Common myeloid progenitor, CD34-positive (primary cell): ENCODE data around the gene GPR160.

Source experiments
- CTCF ChIA-PET: fragments of 350-600 bp; sonication (Branson Sonifier 250); formaldehyde crosslinking; loops from one replicate; lab custom pipeline; 2021; ENCODE audit warnings: antibody characterized with exemption; lab: Charles Lee
- POLR2A ChIA-PET: fragments of 350-600 bp; sonication (Branson Sonifier 250); formaldehyde crosslinking; loops from one replicate; lab custom pipeline; 2021; ENCODE audit warnings: antibody characterized with exemption; lab: Charles Lee
- DNase-seq, 3 donors: peaks; one replicate each; pipeline versions ENCODE4 v3.0.0 to v3.0.0-alpha.2; 2013
- H3K27ac ChIP-seq, 2 experiments: 1 replicate in 1 of 2; 2 replicates in 1 of 2; pipeline ENCODE4 v1.7.0; 2013; ENCODE audit warnings: inconsistent platforms in 2 of 2, low read length in 2 of 2, mild to moderate bottlenecking in 2 of 2, low read depth in 1 of 2, moderate library complexity in 1 of 2; ENCODE audit not compliant: severe bottlenecking in 2 of 2, insufficient read depth in 1 of 2, poor library complexity in 1 of 2
- H3K27me3 ChIP-seq, 5 experiments: replicated peaks in 2 of 5; 1 replicate in 3 of 5; 2 replicates in 2 of 5; pipeline versions ENCODE4 v1.6.1 to v1.7.0; 2013; ENCODE audit warnings: low read length in 4 of 5, mild to moderate bottlenecking in 2 of 5, moderate library complexity in 2 of 5, inconsistent platforms in 1 of 5; ENCODE audit not compliant: insufficient read depth in 5 of 5, control insufficient read depth in 4 of 5
- H3K36me3 ChIP-seq, 4 experiments: 1 replicate in 2 of 4; 2 replicates in 2 of 4; pipeline versions ENCODE4 v1.6.1 to v1.7.0; 2013; ENCODE audit warnings: low read length in 3 of 4, control low read depth in 1 of 4, mild to moderate bottlenecking in 1 of 4; ENCODE audit not compliant: control insufficient read depth in 4 of 4, insufficient read depth in 4 of 4
- H3K4me1 ChIP-seq, 4 experiments: 1 replicate in 3 of 4; 2 replicates in 1 of 4; pipeline versions ENCODE4 v1.6.1 to v1.7.1; 2013; ENCODE audit warnings: low read length in 3 of 4, mild to moderate bottlenecking in 3 of 4, control low read depth in 1 of 4, inconsistent platforms in 1 of 4, moderate library complexity in 1 of 4; ENCODE audit not compliant: control insufficient read depth in 4 of 4, insufficient read depth in 4 of 4; ENCODE audit errors: control extremely low read depth in 1 of 4
- H3K4me3 ChIP-seq, 7 experiments: 1 replicate in 4 of 7; 2 replicates in 3 of 7; pipeline versions ENCODE4 v1.5.1 to v1.7.0; 2013; ENCODE audit warnings: mild to moderate bottlenecking in 7 of 7, low read length in 6 of 7, moderate library complexity in 6 of 7, inconsistent platforms in 2 of 7, low read depth in 2 of 7, control low read depth in 1 of 7; ENCODE audit not compliant: insufficient read depth in 4 of 7, control insufficient read depth in 1 of 7; ENCODE audit errors: extremely low read depth in 1 of 7
- H3K9me3 ChIP-seq, 5 experiments: 1 replicate in 4 of 5; 2 replicates in 1 of 5; pipeline versions ENCODE4 v1.6.1 to v1.7.1; 2013; ENCODE audit warnings: low read length in 4 of 5, mild to moderate bottlenecking in 2 of 5, inconsistent platforms in 1 of 5, low read depth in 1 of 5, moderate library complexity in 1 of 5; ENCODE audit not compliant: control insufficient read depth in 4 of 5, insufficient read depth in 2 of 5; ENCODE audit errors: control extremely low read depth in 1 of 5
- WGBS: methylation state at CpG from one replicate; pipeline ENCODE4 v1.1.5; 2013; ENCODE audit not compliant: insufficient coverage; 5-methylcytosine and 5-hydroxymethylcytosine counted together

Gene GPR160

DNA sequence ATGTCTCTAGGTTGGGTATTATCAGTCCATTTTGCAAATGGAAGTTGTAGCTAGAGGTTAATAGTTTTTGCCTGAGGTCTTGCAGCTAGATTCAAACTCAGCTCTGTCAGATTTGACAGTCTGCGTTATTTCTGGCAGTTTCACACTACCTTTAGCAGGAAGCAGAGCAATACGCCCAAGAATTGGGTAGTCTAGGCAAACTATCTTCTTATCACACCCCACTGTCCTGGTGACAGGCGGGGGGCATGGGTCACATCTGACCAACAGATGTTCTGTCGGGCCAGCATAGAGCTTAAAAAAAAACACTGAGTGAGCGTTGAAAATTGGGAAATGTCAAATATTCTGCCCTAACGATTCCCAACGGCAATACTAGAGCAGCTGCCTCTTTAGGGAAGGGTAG lies 5.7 kb downstream of the GPR160 start:
- no peak overlapping the region for H3K4me3 ChIP-seq
- ChIA-PET CTCF (interaction anchor here (1.5 to 2.5 kb wide), 3 partner anchors 9 to 23 kb away, joined by 3 to 12 read pairs (median 5); no protein-coding TSS in a partner anchor), POLR2A (no interaction called here)
- no peak for DNase-seq
- no peaks in the 10 kb centered on the region for H3K36me3 ChIP-seq
- H3K27me3 ChIP-seq, result peaks cover 0 to 5% (median 0%) of the 10 kb centered on the region in 5 experiments
- H3K27ac ChIP-seq, result no peak overlapping the region
- 97% methylated on average over 6 of the region's 7 CpGs for WGBS
- H3K9me3 ChIP-seq, result no peaks in the 10 kb centered on the region
- H3K4me1 ChIP-seq, result peaks cover 0 to 16% (median 13%) of the 10 kb centered on the region in 4 experiments

DNA sequence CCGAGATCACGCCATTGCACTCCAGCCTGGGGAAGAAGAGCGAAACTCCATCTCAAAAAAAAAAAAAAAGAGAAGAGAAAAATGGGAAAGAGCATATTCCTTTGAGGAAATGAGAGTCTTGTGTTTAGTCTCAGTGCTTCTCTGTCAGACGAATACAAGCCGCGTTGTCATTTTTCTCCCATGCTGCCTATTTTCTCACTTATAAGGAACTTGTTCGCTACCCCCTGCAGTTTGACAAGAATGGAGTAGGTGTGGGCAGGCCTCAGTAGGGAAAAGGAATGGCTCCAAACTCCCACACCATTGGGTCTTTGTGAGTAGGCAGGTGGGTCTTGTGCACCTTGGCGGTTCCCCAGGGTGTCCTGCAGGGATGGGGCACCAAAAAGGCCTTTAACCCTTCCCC lies 6.5 kb downstream of the GPR160 start:
- Histone ChIP-seq H3K36me3 (no peaks in the 10 kb centered on the region), H3K27me3 (no peaks in the 10 kb centered on the region), H3K4me3 (peak overlapping the region in 1 of 7 experiments; percentile 42), H3K27ac (no peak overlapping the region), H3K9me3 (no peaks in the 10 kb centered on the region), H3K4me1 (peaks cover 0 to 11% (median 9%) of the 10 kb centered on the region in 4 experiments)
- CTCF ChIA-PET, result interaction anchor here (1.5 to 2.5 kb wide), 2 partner anchors 9 to 10 kb away, joined by 5 to 12 read pairs; no protein-coding TSS in a partner anchor
- 100% methylated on average over 5 of the region's 8 CpGs for WGBS
- DNase-seq, result no peak
- POLR2A ChIA-PET, result no interaction called here

DNA sequence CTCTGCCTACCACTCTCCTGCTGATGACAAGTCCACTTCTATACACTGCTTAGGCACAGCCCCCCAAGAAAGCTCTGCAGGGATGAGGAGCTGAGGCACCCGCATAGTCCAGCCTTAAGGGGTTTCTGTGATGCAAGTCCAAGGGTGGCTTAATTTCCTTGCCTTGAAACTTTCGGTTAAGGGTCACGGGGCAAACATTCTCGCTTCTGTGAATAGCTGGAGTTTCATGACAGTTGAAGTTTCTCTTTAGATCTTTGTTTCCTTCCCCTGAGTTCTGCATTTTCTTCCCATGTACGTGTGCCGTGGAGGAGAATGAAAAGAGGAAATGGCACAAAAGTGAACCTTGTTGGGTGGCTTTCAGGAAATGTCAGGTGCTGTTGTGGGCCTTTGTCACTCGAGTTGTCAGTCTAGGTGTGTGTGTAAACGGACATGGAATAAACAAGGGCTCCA lies 7.0 kb downstream of the GPR160 start:
- peak; percentile 42 to 74 (median 65) for DNase-seq
- POLR2A ChIA-PET, result no interaction called here

DNA sequence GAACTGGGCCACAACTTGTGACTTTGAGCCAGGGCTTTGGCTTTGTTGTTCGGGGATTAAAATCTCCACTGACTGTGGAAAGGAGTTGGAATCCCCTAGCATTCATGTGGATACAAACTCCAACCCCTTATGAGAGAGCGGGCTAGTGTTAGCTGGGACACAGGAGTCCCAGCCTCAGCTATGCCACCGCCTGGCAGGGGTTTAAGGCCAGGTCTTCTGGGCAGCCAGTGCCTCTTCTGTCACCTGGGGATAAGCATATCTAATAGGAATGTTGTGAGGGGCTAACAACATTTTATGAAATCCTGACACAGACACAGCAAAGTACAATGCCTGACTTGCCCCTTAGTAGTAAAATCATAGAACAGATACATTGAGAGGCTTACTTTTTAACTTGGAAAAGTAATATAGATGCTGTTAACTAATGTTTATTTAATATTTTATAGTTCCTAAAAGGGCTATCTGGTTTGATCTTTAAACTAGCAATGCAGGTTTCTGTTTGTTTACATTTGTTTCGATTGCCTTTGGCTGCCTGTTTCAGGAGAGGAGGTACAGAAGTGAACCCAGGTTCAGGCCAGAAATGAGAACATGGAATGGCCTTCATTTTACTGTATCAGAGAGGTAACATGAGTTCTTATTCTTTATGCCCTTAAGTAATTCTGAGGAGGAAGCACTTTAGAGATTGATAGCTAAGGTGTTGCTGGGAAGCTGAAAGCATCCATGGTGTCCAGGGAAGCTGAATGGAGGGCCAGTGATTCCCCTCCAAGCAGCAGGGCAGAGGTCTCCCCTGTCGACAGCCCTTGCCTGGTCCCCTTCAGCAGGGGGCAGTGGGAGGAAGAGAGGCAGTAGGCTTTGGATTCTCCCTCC lies 8.7 kb downstream of the GPR160 start:
- DNase-seq, result no peak
- Histone ChIP-seq H3K27ac (no peak overlapping the region), H3K27me3 (no peaks in the 10 kb centered on the region), H3K4me3 (no peak overlapping the region), H3K9me3 (no peaks in the 10 kb centered on the region), H3K36me3 (no peaks in the 10 kb centered on the region), H3K4me1 (peaks cover 0 to 11% (median 9%) of the 10 kb centered on the region in 4 experiments)
- 100% methylated on average over 3 of the region's 5 CpGs for WGBS
- POLR2A ChIA-PET, result interaction anchor here (0.6 kb wide), 1 partner anchor 15 kb away, joined by 6 read pairs; no protein-coding TSS in a partner anchor
- CTCF ChIA-PET, result interaction anchor here (0.6 to 2.9 kb wide), 3 partner anchors 12 to 42 kb away, joined by 3 to 6 read pairs (median 3); no protein-coding TSS in a partner anchor

More for the DNA sequence above, 7.0 kb downstream of the GPR160 start:
- Histone ChIP-seq H3K9me3 (no peaks in the 10 kb centered on the region), H3K27ac (peak overlapping the region in 1 of 2 experiments; percentile 0), H3K4me1 (peaks cover 0 to 11% (median 9%) of the 10 kb centered on the region in 4 experiments), H3K36me3 (no peaks in the 10 kb centered on the region), H3K4me3 (peak overlapping the region in 4 of 7 experiments; percentile 13 to 47 (median 28)), H3K27me3 (no peaks in the 10 kb centered on the region)
- WGBS, result 5% methylated on average over 6 of the region's 8 CpGs
- CTCF ChIA-PET, result interaction anchor here (2.5 kb wide), 1 partner anchor 9 kb away, joined by 12 read pairs; no protein-coding TSS in a partner anchor

DNA sequence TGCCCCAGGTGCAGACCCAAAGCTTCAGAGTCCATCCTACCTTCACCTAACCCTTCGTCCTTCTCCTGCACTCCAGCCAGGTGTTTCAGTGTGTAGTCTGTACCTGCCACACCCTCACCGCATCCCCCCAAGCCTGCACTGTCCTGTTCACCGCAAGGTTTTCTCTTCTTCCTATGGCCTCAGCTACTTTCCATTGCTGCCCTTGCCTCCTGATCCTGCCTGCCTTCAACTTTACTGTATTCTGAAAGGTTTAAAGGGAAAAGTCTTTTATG lies 9.3 kb downstream of the GPR160 start:
- WGBS, result 100% methylated on average over 3 of the region's 3 CpGs
- POLR2A ChIA-PET, result interaction anchor here (0.6 kb wide), 1 partner anchor 44 kb away, joined by 5 read pairs; no protein-coding TSS in a partner anchor
- no peak overlapping the region for H3K27ac ChIP-seq

DNA sequence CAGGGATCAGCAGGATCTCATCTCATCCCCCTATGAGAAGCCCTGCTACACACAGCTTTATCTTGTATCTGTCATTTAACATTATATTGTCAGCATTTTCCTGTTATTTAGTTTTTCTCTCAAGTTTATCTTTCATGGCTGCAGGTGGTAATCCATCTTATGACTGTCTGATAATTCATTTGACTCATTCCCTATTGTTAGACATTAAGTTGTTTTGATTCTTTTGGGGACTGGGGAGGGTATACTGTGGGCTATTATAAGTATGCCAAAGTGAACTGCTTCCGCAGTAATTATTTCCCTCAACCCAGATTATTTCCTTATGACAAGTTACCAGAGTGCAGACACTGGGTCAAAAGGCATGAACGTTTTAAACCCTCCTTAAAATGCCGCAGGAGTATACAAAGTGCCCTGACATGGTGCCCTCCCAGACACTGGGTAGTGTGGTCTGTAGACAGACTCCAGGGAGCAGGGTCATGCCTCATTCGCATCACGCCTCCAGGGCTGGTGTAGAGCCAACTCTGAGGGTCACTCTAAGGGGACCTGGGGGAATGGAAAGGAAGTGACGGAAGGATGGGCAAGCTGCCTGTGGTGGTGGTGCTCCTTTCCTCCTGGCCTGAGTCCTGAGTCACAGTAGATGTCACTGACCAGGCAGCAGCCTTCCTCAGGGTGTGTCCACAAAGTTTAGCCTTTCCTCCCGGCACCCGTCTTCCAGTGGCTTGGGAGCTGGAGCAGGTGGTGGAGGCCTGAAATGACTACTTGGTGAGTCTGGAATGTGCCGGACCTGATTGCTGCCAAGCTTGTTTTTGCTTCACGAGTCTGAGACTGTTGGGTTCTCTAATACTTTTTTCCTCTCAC lies 11.6 kb downstream of the GPR160 start:
- H3K4me1 ChIP-seq, result peaks cover 0 to 8% (median 7%) of the 10 kb centered on the region in 4 experiments
- CTCF ChIA-PET, result interaction anchor here (0.6 to 2.9 kb wide), 2 partner anchors 15 to 380 kb away, joined by 4 to 6 read pairs; no protein-coding TSS in a partner anchor
- POLR2A ChIA-PET, result interaction anchor here (0.7 kb wide), 1 partner anchor 163 kb away, joined by 8 read pairs; no protein-coding TSS in a partner anchor

More for the DNA sequence above, 9.3 kb downstream of the GPR160 start:
- Histone ChIP-seq H3K9me3 (no peaks in the 10 kb centered on the region), H3K4me1 (peaks cover 0 to 11% (median 9%) of the 10 kb centered on the region in 4 experiments), H3K4me3 (no peak overlapping the region), H3K27me3 (no peaks in the 10 kb centered on the region), H3K36me3 (no peaks in the 10 kb centered on the region)
- CTCF ChIA-PET, result interaction anchor here (1.1 to 2.9 kb wide), 3 partner anchors 12 to 41 kb away, joined by 3 to 6 read pairs (median 3); no protein-coding TSS in a partner anchor
- no peak for DNase-seq

More for the DNA sequence above, 11.6 kb downstream of the GPR160 start:
- no peaks in the 10 kb centered on the region for H3K27me3 ChIP-seq
- no peak overlapping the region for H3K4me3 ChIP-seq
- WGBS, result 95% methylated on average over 7 of the region's 10 CpGs
- H3K36me3 ChIP-seq, result no peaks in the 10 kb centered on the region
- H3K9me3 ChIP-seq, result no peaks in the 10 kb centered on the region
- H3K27ac ChIP-seq, result no peak overlapping the region
- DNase-seq, result no peak
